ENCODE data around the gene NPRL2. TPM values are rescaled to one million over a fixed set of nuclear protein-coding genes. Genes with fewer than 3 reads are reported as not detected.

The NPRL2 gene
- total and polyA plus RNA-seq, 9 of the 15 experiments (the other 6 are each of a cell fraction or from before 2014, with no cell fraction given) = 17.4 to 40.4 (median 24.4) TPM

DNA sequence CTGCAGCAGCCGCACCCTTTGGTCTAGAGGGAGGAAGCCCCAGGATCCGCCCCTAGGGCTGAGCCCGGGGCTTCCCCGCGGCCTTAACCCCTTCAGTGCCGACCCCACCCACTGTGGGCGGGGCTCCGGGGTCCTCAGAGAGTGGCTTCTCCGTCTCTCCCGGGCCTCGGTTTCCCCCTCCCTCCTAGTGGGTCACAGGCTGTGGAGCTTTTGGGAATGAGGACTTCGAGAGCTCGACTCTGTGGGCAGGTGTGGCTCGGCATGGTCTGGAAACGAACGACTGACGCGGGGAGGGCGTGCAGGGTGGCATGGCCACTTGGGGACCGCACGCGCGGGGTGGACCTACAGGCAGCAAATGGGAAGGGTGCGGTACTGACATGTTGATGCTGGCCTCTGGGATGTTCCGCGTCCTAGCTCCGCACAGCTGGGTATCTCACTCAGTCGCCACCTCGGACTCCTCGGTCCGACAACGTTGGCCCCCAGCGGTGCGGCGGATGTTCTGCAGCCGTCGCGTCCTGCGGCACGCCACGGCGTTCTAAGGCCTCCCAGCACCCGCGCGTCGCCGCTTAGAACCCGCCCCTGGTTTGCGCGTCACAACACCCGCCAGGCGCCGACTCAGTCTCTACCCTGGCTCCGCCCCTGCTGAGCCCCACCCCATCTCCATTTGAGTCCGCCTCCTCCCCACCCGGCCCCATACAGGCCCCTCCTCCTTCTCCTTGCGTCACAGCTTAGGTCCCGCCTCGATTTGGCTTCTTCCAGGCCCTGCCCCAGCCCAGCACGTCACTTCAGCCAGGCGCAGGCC, 51.5 kb downstream of the NPRL2 start, which contains the start of the genes HYAL3 and NAA80 (continued):
- TF ChIP-seq FOXK1 (CRISPR knock-in tag; IDR thresholded peaks at IDR 0.05; ENCODE audit: borderline replicate concordance) (0 out of 2 replicates have a peak, but pooled peaks have one; percentile 17), ZNF79 (CRISPR knock-in tag; IDR thresholded peaks at IDR 0.05; ENCODE audit: low read depth) (no peak), SIN3A (IDR thresholded peaks at IDR 0.05; ENCODE audit: borderline replicate concordance in 2 of 2, control insufficient read depth in 1 of 2, low read depth in 2 of 2, low read length in 2 of 2) (peak; percentile 46 to 93; a peak in 2 of 4 replicates), POLR2AphosphoS2 (IDR thresholded peaks at IDR 0.05; ENCODE audit: low read length) (peak; percentile 68), MYNN (IDR thresholded peaks at IDR 0.05) (no peak; the same call in 1 of the 2 replicates), MYNN (CRISPR knock-in tag; IDR thresholded peaks at IDR 0.05) (no peak), CHD2 (IDR thresholded peaks at IDR 0.05; ENCODE audit: low read depth, low read length) (no peak), DPF2 (IDR thresholded peaks at IDR 0.05) (0 out of 2 replicates have a peak, but pooled peaks have one; percentile 17), MYC (IDR thresholded peaks at IDR 0.05; ENCODE audit: low read depth, low read length) (peak; percentile 32; the same call in 1 of the 2 replicates), MYC (CRISPR knock-in tag; IDR thresholded peaks at IDR 0.05; ENCODE audit: borderline replicate concordance, low read depth) (0 out of 2 replicates have a peak, but pooled peaks have one; percentile 61), BRD9 (IDR thresholded peaks at IDR 0.05; ENCODE audit: low read depth, partially characterized antibody) (no peak), HDAC1 (IDR thresholded peaks at IDR 0.05) (peak in 1 of 2 experiments; percentile 86; a peak in 2 of 4 replicates), SRSF3 (IDR thresholded peaks at IDR 0.05; ENCODE audit: insufficient read depth, low read length) (no peak)
- TF ChIP-seq, protein P1, sequence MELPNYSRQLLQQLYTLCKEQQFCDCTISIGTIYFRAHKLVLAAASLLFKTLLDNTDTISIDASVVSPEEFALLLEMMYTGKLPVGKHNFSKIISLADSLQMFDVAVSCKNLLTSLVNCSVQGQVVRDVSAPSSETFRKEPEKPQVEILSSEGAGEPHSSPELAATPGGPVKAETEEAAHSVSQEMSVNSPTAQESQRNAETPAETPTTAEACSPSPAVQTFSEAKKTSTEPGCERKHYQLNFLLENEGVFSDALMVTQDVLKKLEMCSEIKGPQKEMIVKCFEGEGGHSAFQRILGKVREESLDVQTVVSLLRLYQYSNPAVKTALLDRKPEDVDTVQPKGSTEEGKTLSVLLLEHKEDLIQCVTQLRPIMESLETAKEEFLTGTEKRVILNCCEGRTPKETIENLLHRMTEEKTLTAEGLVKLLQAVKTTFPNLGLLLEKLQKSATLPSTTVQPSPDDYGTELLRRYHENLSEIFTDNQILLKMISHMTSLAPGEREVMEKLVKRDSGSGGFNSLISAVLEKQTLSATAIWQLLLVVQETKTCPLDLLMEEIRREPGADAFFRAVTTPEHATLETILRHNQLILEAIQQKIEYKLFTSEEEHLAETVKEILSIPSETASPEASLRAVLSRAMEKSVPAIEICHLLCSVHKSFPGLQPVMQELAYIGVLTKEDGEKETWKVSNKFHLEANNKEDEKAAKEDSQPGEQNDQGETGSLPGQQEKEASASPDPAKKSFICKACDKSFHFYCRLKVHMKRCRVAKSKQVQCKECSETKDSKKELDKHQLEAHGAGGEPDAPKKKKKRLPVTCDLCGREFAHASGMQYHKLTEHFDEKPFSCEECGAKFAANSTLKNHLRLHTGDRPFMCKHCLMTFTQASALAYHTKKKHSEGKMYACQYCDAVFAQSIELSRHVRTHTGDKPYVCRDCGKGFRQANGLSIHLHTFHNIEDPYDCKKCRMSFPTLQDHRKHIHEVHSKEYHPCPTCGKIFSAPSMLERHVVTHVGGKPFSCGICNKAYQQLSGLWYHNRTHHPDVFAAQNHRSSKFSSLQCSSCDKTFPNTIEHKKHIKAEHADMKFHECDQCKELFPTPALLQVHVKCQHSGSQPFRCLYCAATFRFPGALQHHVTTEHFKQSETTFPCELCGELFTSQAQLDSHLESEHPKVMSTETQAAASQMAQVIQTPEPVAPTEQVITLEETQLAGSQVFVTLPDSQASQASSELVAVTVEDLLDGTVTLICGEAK (IDR thresholded peaks at IDR 0.05) = 0 out of 2 replicates have a peak, but pooled peaks have one; percentile 15
- TF ChIP-seq, protein P1 (CRISPR knock-in tag; IDR thresholded peaks at IDR 0.05) = no peak
- TF ChIP-seq, protein P2, sequence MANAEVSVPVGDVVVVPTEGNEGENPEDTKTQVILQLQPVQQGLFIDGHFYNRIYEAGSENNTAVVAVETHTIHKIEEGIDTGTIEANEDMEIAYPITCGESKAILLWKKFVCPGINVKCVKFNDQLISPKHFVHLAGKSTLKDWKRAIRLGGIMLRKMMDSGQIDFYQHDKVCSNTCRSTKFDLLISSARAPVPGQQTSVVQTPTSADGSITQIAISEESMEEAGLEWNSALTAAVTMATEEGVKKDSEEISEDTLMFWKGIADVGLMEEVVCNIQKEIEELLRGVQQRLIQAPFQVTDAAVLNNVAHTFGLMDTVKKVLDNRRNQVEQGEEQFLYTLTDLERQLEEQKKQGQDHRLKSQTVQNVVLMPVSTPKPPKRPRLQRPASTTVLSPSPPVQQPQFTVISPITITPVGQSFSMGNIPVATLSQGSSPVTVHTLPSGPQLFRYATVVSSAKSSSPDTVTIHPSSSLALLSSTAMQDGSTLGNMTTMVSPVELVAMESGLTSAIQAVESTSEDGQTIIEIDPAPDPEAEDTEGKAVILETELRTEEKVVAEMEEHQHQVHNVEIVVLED (CRISPR knock-in tag; IDR thresholded peaks at IDR 0.05) = peak; percentile 86
- TF ChIP-seq, protein P3, sequence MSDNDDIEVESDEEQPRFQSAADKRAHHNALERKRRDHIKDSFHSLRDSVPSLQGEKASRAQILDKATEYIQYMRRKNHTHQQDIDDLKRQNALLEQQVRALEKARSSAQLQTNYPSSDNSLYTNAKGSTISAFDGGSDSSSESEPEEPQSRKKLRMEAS (CRISPR knock-in tag; IDR thresholded peaks at IDR 0.05) = peak; percentile 74

Measured in K562 (cell line).